NCI-H2196 treated with DMSO at 0.1 percent for 48 hours (cell line): ENCODE measurements around the gene MARCKSL1.
"Not testable (repeated sequence)": the region's sequence is repeated elsewhere in the genome, so short reads cannot be mapped to it uniquely, and the experiment has no call there.

Experiments used
- DNase-seq: peaks from one replicate; lab custom pipeline; 2025; ENCODE audit not compliant: unreplicated experiment; lab: John Stamatoyannopoulos, UW

The MARCKSL1 gene

DNA sequence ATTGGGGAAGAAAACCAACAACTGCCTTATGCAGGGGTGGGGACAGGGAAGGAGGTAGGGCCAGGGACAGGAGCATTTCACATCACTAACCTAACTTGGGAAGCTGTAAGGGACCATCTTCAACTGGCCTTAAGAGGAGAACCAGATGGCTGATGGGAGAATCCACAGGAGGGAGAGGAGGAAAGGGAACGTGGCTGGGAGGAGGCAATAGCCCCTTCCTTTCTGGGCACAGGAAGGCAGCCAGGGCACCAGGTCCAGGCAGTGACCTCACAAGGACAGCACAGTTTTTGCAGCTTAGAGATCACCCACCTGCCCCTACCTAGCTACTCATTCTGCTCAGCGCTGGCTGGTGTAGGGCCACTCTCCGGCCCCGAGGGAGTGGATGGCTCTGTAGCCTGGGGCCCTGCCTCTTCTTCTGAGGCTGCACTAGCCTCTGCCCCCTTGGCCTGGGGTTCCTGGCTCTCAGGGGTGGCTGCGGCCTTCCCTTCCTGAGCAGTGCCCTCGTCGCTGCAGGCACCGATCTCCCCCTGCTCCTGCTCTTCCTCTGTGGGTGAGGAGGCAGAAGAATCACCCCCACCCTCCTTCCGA lies 1.7 kb downstream of the MARCKSL1 start:
- DNase-seq: no peak

DNA sequence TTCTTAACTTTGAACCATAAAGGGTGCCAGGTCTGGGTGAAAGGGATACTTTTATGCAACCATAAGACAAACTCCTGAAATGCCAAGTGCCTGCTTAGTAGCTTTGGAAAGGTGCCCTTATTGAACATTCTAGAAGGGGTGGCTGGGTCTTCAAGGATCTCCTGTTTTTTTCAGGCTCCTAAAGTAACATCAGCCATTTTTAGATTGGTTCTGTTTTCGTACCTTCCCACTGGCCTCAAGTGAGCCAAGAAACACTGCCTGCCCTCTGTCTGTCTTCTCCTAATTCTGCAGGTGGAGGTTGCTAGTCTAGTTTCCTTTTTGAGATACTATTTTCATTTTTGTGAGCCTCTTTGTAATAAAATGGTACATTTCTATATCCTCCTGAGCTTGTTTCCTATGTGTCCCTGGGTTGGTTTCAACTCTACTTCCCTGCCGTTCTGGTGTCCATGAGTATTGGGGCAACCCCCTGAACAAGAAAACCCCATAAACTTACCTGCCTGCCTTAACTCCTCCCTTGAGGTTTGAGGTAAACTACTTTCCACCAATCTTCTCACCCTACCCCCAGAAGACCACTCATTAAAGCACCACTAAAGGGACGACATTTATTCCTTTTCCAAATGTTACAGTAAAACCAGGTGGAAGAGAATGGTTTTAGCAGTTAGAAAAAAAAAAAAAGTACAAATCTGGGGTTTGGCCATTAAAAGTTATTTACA lies 2.6 kb downstream of the MARCKSL1 start:
- DNase-seq: no peak

DNA sequence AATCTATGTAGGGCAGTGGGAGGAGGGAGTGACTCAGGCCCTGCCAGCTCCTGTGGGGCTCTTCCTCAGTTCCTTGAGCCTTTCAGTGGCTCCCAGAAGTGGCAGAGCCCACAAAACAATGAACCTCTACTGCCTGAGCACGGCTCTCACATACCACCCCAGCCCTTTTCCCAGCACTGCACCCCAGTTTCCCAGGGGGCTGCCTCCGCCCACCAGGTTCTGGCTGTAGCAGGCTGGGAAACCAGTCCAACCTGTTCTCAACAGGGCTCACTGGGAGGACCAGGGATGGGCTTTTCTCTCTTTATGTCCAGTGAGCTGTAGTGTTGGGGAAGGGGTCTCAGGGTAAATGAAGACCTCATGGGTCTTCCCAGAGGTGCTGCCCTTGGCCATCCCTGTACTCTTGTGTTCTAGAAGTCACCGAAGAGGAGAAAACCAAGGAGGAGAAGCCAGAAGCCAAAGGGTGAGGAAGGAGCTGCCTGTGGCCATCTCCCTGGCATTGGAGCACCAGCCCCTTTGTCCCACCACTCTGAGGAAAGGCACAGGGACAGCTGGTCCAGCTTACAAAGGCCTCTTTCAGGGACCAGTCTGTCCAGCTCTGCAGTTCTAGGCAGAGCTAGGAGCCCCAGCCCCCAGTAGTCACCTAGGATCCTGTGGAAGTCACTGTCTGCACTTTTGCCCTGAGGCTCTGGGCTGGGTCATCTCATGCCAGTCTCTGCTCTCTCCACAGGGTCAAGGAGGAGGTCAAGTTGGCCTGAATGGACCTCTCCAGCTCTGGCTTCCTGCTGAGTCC lies 3.5 kb downstream of the MARCKSL1 start:
- DNase-seq: no peak

DNA sequence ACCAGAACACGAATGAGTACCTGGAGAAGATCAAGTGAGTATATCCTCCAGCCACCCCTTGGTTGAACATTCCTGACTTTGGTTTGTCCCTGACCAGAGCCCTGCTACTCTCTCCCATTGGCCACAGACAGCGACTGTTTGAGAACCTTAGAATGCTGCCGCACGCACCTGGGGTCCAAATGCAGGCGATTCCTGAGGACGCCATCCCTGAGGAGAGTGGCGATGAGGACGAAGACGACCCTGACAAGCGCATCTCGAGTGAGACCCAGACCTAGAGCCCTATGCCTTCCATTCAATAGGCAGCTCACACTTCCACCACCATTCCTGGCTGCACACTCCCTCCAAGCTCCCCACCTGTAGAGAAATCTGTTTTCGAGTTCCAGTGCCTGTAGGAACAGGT lies 4.5 kb downstream of the MARCKSL1 start:
- DNase-seq: no peak

DNA sequence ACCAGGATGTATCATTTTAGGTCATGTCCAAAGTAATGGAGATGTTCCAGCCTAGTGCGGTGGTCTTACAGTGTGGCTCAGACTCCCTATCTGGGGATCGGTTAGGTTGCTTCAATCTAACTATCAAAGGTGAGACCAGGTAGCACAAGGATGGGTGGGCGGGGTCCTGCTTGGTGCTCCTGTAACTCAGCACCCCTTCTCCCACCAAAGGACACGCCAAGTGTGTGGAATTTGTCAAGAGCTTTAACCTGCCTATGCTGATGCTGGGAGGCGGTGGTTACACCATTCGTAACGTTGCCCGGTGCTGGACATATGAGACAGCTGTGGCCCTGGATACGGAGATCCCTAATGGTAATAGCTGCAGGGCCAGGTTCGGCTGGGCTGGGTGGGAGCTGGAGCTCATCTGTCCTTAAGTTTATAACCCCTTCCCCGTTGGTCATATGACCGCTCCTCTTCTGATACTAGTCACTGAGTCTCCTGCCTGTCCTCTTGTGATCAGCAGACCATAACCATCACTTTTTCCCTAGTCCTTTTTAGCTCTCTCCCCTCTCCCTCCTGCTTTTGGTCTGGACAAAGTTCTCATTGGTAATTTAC lies 5.4 kb downstream of the MARCKSL1 start:
- no peak for DNase-seq

DNA sequence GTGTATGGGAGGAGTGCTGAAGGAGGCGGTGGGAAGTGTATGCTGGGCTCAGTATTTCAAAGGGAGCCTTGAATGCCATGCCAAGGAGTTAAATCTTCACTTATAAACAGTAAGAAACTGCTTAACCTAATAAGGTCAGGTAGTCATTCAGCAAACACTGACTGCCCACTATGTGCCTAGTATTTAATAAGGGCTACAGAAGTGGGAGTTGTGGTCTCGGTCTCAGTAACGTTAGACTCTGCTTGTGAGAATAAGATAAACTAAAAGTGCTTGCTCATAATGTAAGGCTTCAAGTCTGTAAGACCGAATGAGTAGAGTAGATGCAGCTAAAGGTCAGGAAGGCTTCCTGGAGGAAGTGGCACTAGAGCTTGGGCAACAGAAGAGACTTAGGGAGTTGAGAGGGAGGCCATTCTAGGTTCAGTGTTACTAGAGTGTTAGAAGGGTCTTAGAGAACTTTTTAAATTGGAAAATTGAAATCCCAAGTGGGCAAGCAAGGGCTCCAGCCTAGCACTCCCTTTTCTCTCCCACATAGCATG lies 6.0 kb downstream of the MARCKSL1 start:
- no peak for DNase-seq

DNA sequence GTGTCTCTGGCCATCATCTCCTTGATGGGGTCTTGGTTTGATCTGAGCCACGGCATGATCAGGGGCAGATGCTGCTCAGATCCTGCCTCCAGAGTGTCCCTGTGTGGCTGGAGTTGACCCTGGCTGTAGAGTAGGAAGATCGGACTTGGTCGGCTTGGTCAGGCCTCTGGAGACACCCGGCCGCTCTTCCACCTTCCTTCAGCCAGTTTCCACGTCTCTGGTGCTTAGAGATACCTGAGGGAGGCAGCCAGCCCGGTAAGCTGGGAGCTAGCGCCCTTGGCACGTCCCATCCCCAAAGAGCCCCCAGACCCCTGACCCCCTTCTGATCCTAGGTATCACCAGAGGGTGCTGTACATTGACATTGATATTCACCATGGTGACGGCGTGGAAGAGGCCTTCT lies 8.8 kb downstream of the MARCKSL1 start:
- DNase-seq: no peak

DNA sequence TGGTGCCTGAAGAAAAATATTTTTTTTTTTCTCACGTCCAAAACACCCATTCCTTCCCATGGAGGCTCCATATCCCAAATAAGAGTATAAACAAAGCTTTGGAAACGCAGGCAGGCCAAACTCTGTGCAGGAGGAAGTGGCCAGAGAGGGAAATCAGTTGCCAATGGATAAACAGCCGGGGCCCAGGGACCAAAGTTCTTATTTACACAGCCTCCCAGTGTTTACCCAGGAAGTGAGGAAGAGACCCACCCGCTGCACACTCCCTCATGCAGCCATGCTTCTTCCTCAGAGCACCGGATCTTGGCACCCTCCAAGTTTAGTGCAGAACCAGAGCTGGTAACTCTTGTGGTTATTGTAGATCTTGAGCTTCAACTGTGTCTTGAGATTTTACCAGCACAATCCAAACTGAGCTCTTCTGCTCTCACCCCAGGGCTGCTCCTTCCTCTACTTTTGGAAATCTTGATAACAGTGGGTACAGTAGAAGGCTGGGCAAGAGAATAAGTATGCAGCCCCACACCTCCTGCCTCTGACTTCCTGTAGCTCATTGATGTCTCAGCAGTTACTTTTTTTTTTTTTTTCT lies 14.2 kb downstream of the MARCKSL1 start:
- DNase-seq: no peak

DNA sequence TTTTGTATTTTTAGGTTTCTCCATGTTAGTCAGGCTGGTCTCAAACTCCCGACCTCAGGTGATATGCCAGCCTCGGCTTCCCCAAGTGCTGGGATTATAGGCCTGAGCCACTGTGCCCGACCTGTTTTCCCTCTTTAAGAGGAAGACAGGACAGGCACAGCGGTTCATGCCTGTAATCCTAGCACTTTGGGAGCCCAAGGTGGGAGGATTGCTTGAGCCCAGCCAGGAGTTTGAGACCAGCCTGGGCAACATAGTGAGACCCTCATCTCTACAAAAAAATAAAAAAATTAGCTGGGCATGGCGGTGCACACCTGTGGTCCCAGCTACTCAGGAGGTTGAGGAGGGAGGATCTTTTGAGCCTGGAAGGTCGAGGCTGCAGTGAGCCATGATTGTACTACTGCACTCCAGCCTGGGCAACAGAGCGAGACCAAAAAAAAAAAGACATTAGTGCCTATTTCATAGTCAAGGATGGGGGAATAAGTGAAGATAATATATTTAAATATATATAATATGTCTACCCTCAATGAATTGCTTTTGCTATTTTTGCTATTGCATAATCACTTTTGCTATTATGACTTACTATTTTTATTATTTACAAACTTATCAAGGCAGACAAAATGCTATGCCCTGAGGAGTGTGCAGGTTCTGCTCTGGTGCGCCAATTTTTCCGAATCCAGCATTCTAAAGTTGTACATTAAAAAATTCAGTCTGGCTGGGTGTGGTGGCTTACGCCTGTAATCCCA lies 17.7 kb downstream of the MARCKSL1 start:
- no peak for DNase-seq

DNA sequence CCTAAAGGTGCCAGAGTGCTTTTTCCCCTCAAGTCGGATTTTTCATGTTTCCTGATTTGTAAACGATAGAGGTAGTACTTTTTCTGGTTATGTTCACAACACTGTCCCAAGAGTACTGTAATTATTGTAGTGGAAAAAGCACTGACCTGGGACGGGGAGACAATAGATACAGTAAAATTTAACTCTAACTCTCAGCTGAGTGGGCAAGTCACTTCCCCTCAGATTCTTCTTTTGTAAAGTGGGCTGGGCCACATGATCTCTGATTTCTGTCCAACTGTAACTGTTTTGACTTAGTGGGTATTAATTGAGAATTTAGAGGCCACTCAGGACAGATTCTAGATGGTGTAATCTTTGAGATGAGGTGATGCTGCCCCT lies 19.1 kb downstream of the MARCKSL1 start:
- no peak for DNase-seq

DNA sequence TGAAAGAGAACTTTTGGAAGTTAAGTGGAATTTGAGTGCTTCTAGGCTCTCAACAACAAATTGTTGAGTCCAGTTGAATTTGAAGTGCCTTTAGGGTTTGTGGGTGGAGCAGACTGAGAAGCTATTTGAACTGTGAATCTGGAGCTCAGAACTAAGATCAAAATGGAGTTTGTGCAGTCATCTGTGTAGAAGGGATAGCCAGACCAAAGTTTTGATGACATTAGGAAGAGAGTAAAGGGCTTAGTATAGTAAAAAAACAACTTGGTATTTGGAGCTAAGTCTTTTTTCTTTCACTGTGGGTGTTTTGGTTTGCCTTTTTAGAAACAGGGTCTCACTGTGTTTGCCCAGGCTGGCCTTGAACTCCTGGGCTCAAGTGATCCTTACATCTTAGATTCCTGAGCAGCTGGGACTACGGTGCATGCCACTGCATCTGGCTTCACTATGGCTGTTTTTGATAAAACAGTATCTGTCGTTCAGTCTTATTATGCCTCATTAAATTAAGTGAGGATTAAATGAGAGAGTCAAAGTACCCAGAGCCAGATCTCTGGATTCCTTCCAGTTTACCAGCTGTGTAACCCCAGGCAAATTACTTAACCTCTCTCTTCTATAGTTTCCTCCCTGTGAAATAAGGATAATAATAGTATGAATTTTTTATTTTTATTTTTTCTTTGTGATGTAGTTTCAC lies 24.2 kb downstream of the MARCKSL1 start:
- no peak for DNase-seq

DNA sequence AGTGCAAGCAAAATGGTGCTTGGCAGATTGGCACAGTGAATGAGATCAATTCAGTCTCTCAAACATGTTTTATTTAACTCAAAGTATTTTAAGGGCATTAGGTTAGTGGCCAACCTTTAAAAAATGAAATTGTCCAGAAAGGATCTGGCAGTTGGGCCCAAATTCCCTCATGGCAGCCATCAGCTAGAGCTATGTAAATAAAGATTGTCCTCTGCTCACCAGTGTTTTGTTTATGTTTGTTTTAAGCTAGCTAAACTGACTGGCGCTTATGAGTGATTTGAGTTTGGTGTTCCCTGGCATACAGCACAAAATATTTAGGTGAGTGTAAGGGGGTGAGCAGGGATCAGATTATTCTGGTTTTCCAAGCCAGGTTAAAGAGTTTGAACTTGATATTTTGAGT lies 26.1 kb downstream of the MARCKSL1 start:
- DNase-seq: no peak

DNA sequence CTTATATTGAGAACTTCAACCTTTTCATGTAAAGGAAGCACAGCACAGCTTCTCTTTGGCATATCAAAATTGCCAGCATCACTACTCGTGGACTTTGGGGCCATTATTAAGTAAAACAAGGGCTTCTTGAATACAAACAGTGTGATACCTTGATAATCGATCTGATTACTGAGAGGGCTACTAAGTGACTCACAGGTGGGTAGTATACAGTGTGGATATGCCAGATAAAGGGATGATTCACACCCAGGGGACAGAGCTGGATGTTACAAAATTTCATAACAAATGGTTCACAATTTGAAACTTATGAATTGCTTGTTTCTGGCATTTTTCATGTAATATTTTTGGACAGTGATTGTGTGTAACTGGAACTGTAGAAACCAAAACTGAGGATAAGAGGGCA lies 28.7 kb downstream of the MARCKSL1 start:
- no peak for DNase-seq

DNA sequence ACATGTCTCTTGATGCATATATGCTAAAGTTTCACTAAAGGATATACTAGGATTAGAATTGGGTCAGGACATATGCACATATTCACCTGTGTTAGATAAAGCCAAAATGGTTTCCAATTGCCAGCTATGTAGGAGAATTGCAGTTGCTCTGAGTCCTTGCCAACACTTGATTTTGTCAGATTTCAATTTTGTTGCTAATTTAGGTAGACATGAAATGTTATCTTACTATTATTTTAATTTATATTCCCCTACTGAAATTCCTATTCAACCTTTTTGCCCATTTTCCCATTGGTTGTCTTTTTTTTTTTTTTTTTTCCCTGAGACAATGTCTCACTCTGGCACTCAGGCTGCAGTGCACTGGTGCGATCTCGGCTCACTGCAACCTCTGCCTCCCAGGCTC lies 30.7 kb downstream of the MARCKSL1 start:
- DNase-seq: no peak

DNA sequence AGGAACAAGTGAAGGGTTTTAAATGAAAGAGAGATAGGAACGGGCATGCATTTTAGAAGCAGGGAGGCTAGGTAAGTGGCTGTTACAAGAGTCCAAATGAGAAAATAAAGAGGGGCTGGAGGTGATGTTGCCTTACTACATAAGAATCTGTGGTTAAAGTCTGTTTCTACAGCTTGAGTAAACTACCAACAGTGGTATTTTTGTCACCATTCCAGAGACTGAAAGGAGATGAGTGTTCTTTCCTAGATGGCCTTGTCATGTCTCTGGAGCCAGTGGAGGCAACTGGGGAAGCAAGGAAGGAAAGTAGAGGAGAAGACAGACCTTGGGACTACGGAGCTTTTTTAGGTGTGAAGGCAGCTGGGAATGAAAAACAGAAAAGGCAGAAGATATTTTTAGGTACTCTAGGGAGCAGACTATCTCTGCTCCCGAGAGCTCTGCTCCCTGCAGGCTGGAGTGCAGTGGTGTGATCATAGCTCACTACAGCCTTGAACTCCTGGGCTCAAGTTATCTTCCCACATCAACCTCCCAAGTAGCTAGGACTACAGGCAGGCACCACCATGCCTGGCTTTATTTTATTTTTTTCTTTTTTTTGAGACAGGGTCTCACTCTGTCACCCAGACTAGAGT lies 31.9 kb downstream of the MARCKSL1 start:
- DNase-seq: no peak

DNA sequence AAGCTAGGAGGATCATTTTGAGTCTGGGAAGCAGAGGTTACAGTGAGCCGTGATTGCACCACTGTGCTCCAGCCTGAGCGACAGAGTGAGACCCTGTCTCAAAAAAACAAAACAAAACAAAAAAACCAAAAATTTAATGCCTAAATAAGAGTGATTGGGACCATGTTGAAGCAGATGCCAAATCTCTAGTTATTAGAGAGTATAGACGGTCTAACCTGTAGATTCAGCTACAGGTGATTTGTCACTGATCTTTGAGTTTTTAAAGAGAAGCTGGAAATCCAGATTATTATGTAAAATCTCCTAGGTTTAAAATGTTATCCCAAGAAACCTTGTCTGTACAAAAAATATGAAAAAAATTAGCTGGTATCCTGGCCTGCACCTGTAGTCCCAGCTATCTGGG lies 32.7 kb downstream of the MARCKSL1 start:
- DNase-seq: no peak

DNA sequence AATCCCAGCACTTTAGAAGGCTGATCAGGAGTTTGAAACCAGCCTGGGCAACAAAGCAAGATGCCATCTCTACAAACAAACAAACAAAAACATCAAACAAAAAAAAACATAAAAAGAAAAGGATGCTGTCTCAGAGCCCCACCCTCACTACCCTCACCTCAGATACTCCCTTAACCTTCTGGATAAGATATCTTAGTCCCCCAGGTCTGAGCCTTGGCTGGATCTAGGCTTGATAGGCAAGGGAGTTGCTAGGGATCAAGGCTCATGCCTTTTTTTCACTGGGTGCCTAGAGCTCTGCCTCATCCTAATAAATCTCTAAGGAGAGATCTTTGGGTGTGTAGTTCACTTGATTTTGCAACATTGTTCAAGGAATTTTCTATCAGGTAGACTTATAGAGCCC lies 36.7 kb downstream of the MARCKSL1 start:
- no peak for DNase-seq

DNA sequence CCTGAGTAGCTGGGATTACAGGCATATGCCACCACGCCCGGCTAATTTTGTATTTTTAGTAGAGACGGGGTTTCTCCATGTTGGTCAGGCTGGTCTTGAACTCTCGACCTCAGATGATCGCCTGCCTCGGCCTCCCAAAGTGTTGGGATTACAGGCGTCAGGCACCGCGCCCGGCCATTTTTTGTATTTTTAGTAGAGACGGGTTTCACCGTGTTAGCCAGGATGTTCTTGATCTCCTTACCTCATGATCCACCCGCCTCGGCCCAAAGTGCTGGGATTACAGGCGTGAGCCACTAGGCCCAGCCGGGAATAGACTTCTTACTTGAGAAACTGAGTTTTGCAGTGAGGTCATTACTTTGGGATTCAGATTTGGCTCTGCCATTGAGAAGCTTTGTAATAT lies 37.8 kb downstream of the MARCKSL1 start:
- DNase-seq: not testable (repeated sequence)

DNA sequence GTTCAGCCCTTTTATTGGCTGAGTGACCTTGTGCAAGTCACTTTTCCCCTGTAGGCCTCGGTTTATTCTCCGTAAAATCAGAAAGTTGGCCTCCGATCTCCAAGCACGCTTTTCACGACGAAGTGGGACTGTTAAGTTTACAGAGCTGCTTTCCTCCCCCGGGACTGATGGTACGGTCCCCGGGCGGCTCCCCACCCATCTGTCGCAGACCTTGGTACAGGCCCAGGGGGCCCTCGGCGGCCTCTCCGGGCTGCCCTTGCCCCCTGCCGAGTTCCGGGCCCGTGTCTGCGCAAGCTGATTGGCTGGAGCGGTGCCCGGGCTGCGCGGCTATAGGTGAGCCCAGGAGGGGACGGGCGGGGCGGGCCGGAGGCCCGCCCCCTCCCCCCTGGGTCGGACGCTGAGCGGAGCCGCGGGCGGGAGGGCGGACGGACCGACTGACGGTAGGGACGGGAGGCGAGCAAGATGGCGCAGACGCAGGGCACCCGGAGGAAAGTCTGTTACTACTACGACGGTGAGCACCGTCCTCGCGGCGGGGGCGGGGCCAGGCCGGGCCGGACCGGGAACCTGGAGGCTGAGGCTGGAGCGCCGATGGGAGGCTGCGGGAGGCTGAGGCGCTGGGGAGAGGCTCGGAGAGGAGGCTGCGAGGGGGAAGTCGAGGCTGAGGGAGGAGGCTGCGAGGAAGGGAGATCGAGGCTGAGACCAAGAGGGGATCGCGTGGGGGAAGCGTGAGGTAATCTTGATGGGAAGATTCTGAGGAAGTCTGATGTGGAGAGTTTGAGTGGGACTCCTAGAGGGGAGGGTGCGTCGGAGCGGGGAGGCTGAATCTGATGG lies 44.1 kb downstream of the MARCKSL1 start, which contains the start of gene HDAC1:
Gene HDAC1 (plus strand): TSS at position 376 of the 831 bp plus-strand sequence. CDS start 87 bp downstream, at position 463.
- peak; percentile 84 for DNase-seq
